GM19372 (cell line): ENCODE data around the gene MARK3.

Experiments
- ATAC-seq: cut with Tn5 transposase; IDR thresholded peaks from one replicate; pipeline ENCODE4 v1.9.1; 2021; ENCODE audit warnings: mild to moderate bottlenecking, low read depth, moderate library complexity; ENCODE audit not compliant: unreplicated experiment

MARK3 gene

GRCh38 chr14:103480595-103480994, 95.4 kb downstream of the MARK3 start:
- no peak for ATAC-seq

GRCh38 chr14:103483600-103483999, 98.4 kb downstream of the MARK3 start:
- no peak for ATAC-seq

GRCh38 chr14:103485504-103485903, 100.3 kb downstream of the MARK3 start:
- no peak for ATAC-seq

GRCh38 chr14:103488071-103488470, 102.9 kb downstream of the MARK3 start:
- no peak for ATAC-seq

GRCh38 chr14:103488960-103489359, 103.7 kb downstream of the MARK3 start:
- no peak for ATAC-seq

- ATAC-seq = no peak
Observed at GRCh38 chr14:103489621-103490020, 104.4 kb downstream of the MARK3 start.

GRCh38 chr14:103491691-103492090, 106.5 kb downstream of the MARK3 start:
- ATAC-seq = no peak

- no peak for ATAC-seq
Observed at GRCh38 chr14:103492156-103492925, 107.1 kb downstream of the MARK3 start.

GRCh38 chr14:103495854-103496253, 110.6 kb downstream of the MARK3 start:
- ATAC-seq = no peak

GRCh38 chr14:103496776-103497175, 111.6 kb downstream of the MARK3 start:
- no peak for ATAC-seq

GRCh38 chr14:103499709-103500108, 114.5 kb downstream of the MARK3 start:
- no peak for ATAC-seq

GRCh38 chr14:103500148-103500990, 115.2 kb downstream of the MARK3 start:
- ATAC-seq = no peak

GRCh38 chr14:103501041-103501870, 116.0 kb downstream of the MARK3 start:
- no peak for ATAC-seq

GRCh38 chr14:103501921-103502669, 116.9 kb downstream of the MARK3 start:
- ATAC-seq = no peak

GRCh38 chr14:103502877-103503276, 117.7 kb downstream of the MARK3 start:
- ATAC-seq = no peak

- no peak for ATAC-seq
Observed at GRCh38 chr14:103503296-103503695, 118.1 kb downstream of the MARK3 start.

- ATAC-seq = no peak
Observed at GRCh38 chr14:103504991-103505565, 119.9 kb downstream of the MARK3 start.

GRCh38 chr14:103507751-103508150, 122.5 kb downstream of the MARK3 start:
- ATAC-seq = no peak

- no peak for ATAC-seq
Observed at GRCh38 chr14:103508521-103509329, 123.5 kb downstream of the MARK3 start.
